ENCODE data around the gene CENPM.

CENPM gene, protein sequence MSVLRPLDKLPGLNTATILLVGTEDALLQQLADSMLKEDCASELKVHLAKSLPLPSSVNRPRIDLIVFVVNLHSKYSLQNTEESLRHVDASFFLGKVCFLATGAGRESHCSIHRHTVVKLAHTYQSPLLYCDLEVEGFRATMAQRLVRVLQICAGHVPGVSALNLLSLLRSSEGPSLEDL

GRCh38 chr22:41946629-41947423 lies at the start of gene CENPM:
CENPM (minus strand) TSS chr22:41947152; CDS start chr22:41947076, 76 bp downstream.
- no peak for TF ChIP-seq CTCF (IDR thresholded peaks at IDR 0.05)
- no peaks in the 10 kb centered on the region for H3K9me3 ChIP-seq
- peak within 1 kb of the TSS; percentile 56 to 65 for H3K4me3 ChIP-seq
- peak; percentile 86 to 92 for DNase-seq
- peaks cover 0 to 16% of the 10 kb centered on the region in 2 donors for H3K27me3 ChIP-seq
- H3K27ac ChIP-seq: peak within 1 kb of the TSS; percentile 9 to 24
- intact Hi-C loops (cut with DNase I; ENCODE audit: low total_unique reads): loop anchor here (5.0 kb wide), 1 partner anchor 120 kb away; no protein-coding TSS in a partner anchor
- H3K4me1 ChIP-seq: peaks cover 0 to 15% (median 11%) of the 10 kb centered on the region in 4 donors
- H3K36me3 ChIP-seq: no peaks in the 10 kb centered on the region

DNA sequence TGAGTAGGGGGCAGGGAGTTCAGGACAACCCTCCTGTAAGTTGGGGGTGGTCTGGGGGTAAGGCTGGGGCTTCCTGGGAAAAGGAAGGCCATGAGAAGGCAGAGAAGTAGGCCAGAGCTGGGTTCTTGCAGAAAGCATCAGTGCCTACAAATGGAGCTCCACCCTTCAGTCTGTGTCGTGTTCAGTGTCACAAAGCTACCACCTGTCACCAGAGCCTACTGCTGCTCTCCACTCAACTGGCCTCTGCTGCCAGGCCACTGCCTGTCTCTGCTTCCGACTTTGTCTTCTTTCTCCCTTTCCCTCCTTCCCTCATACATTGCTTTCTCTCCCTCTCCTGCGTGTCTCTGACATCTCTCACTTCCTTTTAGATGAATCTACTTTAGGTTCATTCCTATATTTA lies 48.3 kb upstream of the CENPM start:
- Histone ChIP-seq H3K27ac (no peak overlapping the region), H3K27me3 (peaks cover 0 to 35% of the 10 kb centered on the region in 2 donors), H3K36me3 (no peaks in the 10 kb centered on the region), H3K9me3 (no peaks in the 10 kb centered on the region), H3K4me1 (peaks cover 0 to 8% (median 0%) of the 10 kb centered on the region in 4 donors), H3K4me3 (no peak overlapping the region)
- TF ChIP-seq CTCF (IDR thresholded peaks at IDR 0.05): no peak
- peak in 1 of 2 donors; percentile 31 for DNase-seq
- intact Hi-C loops (cut with DNase I; ENCODE audit: low total_unique reads): no loop called here

GRCh38 chr22:41992496-41992895 lies 45.5 kb upstream of the CENPM start:
- DNase-seq: peak in 1 of 2 donors; percentile 29
- Histone ChIP-seq H3K4me1 (no peaks in the 10 kb centered on the region), H3K27me3 (peaks cover 0 to 17% of the 10 kb centered on the region in 2 donors), H3K36me3 (no peaks in the 10 kb centered on the region), H3K9me3 (no peaks in the 10 kb centered on the region), H3K4me3 (no peak overlapping the region), H3K27ac (no peak overlapping the region)
- TF ChIP-seq CTCF (IDR thresholded peaks at IDR 0.05): no peak
- intact Hi-C loops (cut with DNase I; ENCODE audit: low total_unique reads): no loop called here

DNA sequence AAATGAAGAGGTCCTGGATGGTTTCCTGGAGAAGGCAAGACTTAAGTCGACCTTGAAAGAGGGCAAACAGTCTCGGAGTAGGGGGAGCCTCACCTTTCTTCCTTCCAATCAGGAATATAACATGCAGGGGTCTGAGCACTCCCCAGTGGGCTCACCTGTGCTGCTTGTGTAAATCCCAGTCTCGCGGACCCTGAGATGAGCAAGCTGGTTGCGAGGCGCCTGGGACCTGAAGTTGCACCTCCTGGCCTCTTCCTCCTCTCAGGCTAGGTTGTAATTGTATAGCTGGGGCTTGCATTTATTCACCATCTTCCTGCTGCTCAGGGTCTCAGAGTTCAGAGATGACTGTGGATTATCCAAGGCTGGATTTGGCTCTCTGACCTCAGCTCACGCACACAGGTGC lies 44.2 kb upstream of the CENPM start:
- TF ChIP-seq CTCF (IDR thresholded peaks at IDR 0.05): no peak
- no peak overlapping the region for H3K4me3 ChIP-seq
- H3K36me3 ChIP-seq: no peaks in the 10 kb centered on the region
- H3K4me1 ChIP-seq: no peaks in the 10 kb centered on the region
- peak in 1 of 2 donors; percentile 31 for DNase-seq
- H3K27ac ChIP-seq: no peak overlapping the region
- intact Hi-C loops (cut with DNase I; ENCODE audit: low total_unique reads): no loop called here
- H3K27me3 ChIP-seq: peaks cover 0 to 8% of the 10 kb centered on the region in 2 donors
- no peaks in the 10 kb centered on the region for H3K9me3 ChIP-seq

DNA sequence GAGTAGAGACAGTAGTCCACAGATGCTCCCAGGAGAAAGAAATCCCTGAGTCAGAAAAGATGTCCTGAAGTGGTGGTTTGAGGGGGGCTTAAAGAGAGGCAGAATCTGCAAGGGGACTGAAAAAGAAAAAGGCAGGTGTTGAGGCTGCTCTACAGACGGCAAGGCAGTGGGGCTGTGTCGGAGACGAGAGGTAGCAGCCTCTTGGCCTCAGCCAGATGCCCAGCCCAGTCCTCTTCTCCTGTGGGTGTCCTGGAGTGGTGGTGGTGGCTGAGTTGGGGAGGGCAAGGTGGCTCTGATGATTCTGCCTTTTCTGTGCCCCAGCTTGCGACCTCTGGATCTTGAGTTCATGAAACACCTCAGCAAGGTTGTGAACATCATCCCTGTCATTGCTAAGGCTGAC lies 42.3 kb upstream of the CENPM start:
- Histone ChIP-seq H3K27ac (no peak overlapping the region), H3K36me3 (no peaks in the 10 kb centered on the region), H3K9me3 (no peaks in the 10 kb centered on the region), H3K4me3 (no peak overlapping the region), H3K27me3 (peaks cover 0 to 8% of the 10 kb centered on the region in 2 donors), H3K4me1 (no peaks in the 10 kb centered on the region)
- intact Hi-C loops (cut with DNase I; ENCODE audit: low total_unique reads): no loop called here
- no peak for TF ChIP-seq CTCF (IDR thresholded peaks at IDR 0.05)
- DNase-seq: peak in 1 of 2 donors; percentile 21
